Fibroblast of skin of right biceps (primary cell): ENCODE data around the gene PTCH1.

Experiments
- DNase-seq: peaks from one replicate; pipeline ENCODE4 v3.0.0-alpha.2; 2013

PTCH1 gene

DNA sequence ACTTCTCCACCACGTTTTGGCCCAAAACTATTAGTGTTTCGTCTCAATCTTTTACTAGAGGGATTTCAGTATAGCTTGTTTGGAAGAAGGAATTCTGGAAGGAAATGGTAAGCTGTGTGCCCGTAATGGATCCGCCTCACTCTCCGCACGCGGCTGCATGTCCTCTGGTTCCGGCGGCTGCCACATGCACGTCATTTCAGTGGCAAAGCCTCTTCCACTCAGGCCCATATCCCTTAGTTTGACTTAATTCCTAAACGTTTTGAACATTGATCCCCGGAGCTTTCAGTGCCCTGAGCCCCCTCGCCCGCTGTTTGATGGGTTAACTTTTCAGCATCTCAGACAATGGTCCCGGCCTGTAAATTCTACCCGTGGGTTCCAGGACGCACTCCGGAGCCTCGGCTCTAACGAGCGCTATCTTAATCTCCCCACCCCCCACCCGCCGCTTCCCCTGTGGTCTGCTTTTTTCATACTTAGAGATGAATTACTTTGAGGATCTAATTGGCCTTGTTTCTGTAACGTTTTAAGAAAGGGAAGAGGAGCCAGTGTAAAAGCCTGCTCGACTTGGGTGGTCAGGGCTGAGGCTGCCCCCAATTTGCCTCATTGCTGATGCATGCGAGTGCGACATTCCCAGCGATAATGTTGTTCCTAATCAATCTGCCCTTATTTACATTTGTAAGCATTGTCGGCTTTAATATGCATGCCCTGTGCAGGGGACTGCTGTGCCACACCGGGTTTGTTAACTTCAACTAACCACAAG, 4.6 kb downstream of the PTCH1 start:
- DNase-seq, result peak; percentile 47

- DNase-seq, result no peak
Observed at GRCh38 chr9:95511616-95511931, 5.2 kb downstream of the PTCH1 start.

DNA sequence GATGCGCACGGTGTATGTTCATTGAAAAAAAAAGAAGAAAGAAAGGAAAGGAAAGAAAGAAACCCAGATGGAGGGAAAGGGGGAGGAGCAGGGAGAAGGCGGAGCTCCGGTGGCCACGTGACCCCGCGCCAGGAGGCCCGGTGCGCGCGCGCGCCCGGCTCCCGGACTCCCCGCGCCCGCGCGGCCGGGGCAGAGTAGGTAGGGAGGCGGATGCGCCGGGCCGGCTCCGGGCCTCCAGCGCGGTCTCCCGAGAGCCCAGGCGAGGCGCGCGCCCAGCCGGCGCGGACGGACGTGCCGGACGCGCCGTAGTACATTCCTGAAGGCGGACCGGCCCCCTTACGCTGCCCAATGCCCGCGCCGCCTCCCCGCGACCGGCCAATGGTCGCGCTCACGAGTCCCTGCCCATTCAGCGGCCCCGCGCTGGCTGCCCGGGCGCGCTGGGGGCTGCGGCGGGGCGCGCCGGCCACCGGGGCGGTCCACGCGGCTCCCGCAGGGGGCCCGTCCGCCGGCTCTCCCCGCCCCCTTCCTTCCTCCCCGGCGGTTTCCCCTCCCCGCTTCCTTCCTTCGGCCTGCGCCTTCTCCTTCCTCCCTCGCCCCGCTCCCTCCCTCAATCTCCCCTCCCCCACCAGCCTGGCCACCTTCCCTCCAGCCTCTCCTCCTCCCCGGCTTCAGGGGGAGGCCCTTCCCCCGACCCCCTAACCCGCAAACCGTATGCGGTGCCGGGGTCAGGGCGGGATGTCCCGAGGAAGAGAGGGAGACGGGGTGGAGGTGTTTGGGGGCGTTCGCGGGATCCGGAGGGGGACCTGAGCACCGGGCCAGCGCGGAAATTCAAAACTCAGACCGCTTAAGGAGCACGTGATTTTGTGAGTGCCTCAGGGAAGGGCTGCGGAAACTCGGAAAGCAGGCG, 5.8 kb downstream of the PTCH1 start:
- DNase-seq, result peak; percentile 98

DNA sequence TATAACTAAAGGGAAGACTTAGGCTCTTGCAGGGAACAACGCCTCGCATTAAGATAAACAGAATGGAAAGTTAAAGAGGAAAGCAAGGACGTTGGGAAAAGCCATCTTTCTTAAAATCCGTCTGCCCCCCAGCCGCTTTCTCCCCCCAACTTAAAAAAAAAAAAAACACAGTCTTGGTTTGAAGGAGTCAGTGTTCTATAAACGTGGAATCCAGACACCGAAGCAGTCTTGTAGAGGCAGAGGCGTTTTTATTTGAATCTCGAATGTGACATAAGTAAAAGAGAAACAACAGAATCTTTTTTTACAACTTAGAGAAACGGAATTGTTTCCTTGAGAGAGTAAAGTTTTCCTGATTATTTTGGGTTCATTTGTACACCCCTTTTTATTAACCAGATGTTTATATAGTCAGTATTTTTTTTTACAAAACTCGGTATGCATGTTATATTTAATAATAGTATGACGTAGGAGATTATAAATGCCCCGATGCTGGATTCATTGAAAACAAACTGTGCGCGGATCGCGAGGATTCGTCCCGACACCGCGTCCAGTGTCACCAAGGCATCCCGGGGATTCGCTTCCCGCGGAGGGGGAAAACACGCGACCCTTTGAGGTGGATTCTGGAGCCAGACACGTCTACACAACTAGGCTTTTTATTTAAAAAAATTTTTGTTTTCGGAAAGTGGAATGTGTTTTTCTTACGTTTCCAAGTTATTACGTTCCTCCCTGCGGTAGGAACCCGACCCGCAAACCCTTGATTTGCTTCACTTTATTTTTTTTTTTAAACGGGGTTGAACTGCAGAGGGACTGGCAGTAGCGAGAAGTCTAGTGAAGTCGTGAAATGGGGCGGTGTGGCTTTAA, 6.7 kb downstream of the PTCH1 start:
- DNase-seq, result no peak

DNA sequence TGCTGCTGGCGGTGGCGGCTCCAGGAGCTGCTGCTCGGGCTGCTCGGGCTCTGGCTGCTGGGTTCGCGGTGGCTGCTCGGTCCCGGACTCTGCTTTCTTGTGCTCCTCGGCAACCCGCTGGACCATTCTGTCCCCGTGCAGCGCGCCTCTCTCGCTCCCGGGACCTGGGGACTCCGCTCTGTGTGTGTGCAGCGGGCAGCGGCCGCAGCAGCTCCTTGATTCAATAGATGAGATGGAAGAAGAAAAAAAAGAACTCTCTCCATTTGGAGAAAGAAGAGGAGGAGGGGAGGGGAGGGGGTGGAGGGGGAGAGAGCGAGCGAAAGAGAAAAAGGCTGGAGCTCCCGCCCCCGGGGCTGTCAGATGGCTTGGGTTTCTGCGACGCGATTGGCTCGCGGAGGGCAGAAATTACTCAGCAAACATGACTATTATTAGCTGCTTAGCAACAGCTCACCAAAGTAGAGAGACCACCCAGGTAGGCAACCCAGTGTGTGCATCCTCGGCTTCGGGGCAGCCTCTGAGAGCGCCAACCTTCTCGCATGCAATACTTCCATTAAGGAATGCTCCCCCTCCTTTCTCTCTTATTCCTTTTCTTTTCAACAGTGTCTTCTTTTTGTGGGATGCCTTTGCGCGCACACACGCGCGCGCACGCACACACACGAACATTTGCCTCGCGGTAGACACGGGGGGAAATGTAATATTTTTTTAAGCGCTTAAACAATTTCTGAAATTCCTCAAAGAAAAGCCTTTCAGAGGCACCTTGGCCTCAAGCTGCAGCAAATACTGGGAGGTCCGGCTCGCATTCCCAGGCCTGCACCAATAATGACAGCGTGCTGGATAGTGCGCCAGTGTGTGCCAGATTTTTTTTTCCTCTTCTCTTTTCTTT, 7.6 kb downstream of the PTCH1 start:
- DNase-seq, result peak; percentile 98

GRCh38 chr9:95508242-95508967, 8.4 kb downstream of the PTCH1 start:
- no peak for DNase-seq

DNA sequence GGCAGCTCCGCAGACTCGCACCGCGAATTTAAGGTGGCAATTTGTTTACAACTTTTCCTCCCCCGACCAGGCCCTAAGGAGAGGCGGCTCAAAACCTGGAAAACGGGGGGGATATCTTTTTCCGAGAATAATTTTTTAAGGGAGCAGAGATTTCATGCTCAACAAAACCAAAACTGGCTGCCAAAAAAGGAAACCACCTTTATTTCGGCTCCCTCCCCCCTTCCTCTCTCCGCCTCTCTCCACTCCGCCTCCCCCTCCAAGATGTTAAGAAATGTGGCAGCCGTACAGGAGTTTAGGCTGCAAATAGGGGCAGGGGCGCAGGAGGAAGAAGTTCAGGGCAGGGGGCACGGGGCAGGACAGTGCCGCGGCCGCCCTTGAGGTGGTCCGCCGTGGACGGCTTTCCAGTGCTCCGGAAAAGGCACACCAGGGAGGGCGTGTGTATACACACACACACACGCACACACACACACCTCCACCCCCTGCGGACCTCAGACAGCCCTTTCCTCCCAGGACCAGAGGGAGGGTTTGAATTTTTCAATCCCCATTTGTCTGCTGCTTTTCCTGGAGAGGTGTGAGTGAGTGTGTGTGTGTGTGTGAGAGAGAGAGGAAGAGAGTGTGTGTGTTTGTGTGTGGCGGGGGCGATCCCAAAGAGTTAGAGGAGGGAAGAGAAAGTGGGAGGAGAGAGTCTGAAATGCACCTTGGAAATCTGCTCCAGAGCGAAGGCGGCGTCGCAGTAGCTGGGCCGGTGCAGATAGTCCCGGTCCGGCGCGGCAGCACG, 9.1 kb downstream of the PTCH1 start:
- peak; percentile 86 for DNase-seq

- DNase-seq, result peak; percentile 69
Observed at GRCh38 chr9:95506678-95507463, 9.9 kb downstream of the PTCH1 start.

- DNase-seq, result peak; percentile 49
Observed at GRCh38 chr9:95506428-95506677, 10.4 kb downstream of the PTCH1 start.

DNA sequence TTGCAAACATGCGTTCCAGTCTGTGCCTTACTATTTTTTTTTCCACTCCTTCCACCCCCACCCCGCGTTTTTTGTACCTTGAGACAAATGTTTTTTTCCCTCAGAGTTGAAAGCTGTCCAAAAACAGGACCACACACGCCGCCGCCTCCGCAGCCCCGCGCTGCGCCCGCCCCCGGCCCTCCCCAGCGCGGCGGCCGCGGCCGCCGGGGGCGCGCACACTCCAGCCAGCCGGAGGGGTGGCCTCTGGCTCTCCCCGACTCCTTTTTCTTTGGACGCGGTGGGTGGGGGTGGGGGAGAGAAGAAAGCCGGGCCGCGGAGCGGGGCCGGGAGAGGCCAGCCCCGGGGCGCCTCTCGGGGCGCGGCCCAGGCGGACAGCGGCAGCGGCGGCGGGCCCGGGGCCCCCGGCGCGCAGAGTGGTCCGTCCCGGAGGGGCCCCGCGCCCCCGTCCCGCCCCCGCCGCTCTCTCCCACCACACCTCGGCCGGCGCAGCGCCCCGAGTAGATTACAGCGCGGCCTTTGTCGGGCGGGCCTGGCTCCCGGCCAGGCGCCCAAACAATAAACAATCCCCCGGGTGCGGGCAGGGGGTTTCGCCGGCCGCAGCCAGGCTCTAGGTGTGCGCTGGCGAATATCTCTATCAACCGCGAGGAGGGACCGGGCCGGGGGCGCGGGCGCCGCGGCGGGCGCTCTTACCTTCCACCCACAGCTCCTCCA, 10.9 kb downstream of the PTCH1 start:
- DNase-seq, result peak; percentile 82

- no peak for DNase-seq
Observed at GRCh38 chr9:95505072-95505716, 11.6 kb downstream of the PTCH1 start.

GRCh38 chr9:95504053-95504963, 12.5 kb downstream of the PTCH1 start:
- peak; percentile 74 for DNase-seq

DNA sequence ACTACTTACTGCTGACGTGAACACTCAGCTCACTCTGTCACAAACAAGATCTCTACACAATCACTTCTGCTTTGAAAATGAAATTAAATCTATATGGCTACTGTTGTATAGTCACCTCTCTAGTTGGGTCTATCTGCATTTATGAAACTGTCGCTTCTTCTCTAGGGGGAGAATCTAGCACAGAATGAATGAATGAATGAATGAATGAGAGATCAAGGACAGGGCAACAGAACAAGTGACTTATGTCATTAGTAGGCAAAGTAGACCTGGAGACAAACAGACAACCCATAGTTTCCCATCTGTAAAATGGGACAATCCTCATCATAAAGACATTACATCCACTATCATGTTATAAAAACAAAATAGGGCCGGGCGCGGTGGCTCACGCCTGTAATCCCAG, 13.4 kb downstream of the PTCH1 start:
- DNase-seq, result no peak

DNA sequence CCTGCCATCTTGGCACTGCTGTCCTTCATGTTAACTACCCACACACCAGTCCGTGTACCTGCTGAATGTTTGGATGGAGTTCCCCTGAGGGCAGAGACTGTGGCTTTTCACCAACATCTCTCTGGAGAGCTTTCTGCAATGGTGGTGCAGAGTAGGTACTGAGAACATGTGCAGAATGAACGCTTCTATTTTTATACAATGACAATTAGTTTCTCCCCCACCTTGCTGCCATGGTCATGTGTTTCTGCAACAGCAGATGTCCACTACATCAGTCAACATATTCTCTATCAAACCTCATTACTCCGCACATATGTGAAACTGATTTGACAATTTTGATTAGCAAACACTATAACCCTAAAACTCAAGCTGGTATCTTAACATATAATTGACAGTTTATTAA, 14.5 kb downstream of the PTCH1 start:
- no peak for DNase-seq

DNA sequence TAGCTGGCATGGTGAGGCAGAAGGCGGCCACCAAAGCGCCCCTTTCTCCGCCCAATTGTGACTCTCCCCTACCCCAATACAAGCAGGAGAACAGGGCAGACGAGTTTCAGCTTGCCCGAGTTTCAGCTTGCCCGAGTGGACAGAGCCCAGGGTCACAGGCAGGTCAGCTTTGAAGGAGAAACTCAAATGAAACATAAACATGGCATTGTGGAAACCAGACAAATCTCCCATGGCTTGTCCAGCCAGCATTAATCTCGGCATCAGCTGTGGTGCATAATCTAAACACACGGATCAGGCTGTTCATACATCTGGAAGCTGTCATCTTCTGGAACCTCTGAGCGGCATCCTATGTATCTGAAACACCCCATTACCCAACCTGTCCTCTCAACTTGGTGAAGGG, 16.9 kb downstream of the PTCH1 start:
- DNase-seq, result no peak

DNA sequence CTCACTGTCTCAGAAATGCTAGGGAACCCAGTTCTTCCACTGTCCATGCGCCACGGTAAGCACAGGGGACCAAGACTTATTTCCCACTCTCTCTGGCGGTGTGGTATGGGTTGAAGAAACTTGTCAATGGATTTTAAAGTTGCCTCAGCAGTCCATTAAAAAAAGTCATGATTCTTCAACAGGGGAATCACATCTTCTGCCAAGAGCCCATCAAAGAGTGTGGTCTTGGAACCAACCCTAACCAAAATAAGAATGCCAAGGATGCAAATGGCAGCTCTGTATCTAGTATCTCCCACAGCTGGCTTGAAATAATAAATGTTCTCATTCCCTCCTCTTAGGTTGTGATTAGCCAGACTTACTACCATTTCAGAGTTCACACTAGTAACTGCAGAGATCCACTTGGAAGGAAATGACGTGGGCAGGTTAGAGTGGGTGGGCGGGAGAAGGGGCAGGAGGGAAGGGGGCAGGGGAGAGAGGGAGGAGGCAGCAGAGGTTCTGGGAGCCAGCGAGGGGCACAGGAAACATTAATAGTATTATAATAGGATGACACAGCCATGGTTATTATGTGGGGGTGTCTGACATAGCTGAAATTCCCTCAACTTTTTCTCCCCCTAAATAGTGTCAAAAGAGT, 17.6 kb downstream of the PTCH1 start:
- DNase-seq, result peak; percentile 34

DNA sequence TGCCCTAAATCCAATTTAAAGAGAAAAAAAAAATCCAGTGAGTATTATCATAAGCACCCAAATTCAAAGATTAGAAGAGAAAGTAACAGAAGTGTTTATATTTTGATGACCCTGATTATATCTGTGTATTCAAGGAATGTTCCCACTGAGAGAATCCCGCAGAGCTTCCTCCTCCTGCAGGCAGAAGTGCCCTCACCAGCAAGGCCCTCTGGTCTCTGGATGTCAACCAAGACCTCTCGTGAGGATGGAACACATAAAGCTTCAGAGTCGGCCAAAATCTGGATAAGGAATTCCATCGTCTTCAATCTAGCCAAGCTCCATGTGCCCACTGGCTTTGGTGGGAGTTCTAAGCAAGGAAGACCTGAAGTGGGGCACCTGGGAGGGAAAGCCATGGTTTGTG, 18.1 kb downstream of the PTCH1 start:
- DNase-seq, result no peak
